ENCODE data around the gene GPR35. TPM values are rescaled to one million over a fixed set of nuclear protein-coding genes. Genes with fewer than 3 reads are reported as not detected.

Gene GPR35
- total and polyA plus RNA-seq, 4 experiments from 2014 or later: 0.71 to 6.8 (median 3.8) TPM

DNA sequence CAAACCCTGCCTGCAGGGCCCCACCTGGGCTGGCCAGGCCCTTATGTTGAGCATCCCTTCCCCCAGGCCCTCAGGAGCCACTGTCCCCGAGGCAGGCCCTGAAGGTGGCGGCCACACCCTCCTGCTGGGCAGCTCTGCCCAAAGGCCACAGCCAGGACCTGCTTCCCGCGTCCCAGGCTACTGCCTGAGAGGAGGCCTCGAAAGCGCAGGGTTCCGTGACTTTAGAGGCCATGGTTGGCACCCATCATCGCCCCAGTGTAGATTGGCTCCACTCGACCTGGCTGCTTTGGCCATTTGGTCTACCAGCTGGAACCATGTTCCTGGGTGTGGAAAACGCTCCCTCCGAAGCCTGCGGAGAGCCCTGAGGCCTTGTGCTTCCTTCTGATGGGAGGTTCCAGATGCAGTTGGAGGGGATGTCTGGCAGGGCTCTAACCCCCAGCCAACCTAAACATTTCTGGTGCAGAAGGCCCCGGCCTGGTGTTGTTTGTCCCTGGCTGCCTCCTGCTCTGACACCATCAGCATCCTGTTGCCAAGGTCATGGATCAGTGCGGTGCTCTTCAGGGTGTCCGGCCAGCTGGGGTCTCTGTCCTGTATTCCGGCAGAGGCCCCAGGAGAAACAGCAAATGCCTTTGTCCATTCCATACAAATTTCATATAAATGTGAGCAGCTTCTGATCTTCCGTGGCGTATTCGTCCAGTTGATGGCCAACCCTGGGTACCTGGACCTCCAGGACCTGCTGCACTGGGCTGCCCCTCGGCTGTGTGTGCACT, 24.0 kb upstream of the GPR35 start:
- POLR2A ChIA-PET (ENCODE audit: partially characterized antibody): interaction anchor here (1.5 kb wide), 1 partner anchor 15 kb away, joined by 4 read pairs; the partner anchor contains the start of gene CAPN10
- no peak overlapping the region for H3K4me3 ChIP-seq (ENCODE audit: low read length in 2 of 2)
- H3K4me1 ChIP-seq (ENCODE audit: insufficient read depth, low read length): no peaks in the 10 kb centered on the region
- Mint-ChIP-seq H3K27ac (no peak overlapping the region), H3K27me3 (no peaks in the 10 kb centered on the region), H3K9me3 (no peaks in the 10 kb centered on the region), H3K4me1 (no peaks in the 10 kb centered on the region), H3K4me3 (no peak overlapping the region), H3K36me3 (peaks cover 0 to 19% of the 10 kb centered on the region in 2 donors)
- H3K27ac ChIP-seq (ENCODE audit: low read depth, low read length): no peak overlapping the region
- intact Hi-C loops (cut with micrococcal nuclease): no loop called here
- peaks cover 11% of the 10 kb centered on the region for H3K36me3 ChIP-seq (ENCODE audit: insufficient read depth, low read length)
- CTCF ChIA-PET (ENCODE audit: partially characterized antibody): no interaction called here
- H3K9me3 ChIP-seq (ENCODE audit: control insufficient read depth in 1 of 2, low read length in 2 of 2): no peaks in the 10 kb centered on the region
- no peaks in the 10 kb centered on the region for H3K27me3 ChIP-seq (ENCODE audit: insufficient read depth, low read length)
- DNase-seq: no peak

DNA sequence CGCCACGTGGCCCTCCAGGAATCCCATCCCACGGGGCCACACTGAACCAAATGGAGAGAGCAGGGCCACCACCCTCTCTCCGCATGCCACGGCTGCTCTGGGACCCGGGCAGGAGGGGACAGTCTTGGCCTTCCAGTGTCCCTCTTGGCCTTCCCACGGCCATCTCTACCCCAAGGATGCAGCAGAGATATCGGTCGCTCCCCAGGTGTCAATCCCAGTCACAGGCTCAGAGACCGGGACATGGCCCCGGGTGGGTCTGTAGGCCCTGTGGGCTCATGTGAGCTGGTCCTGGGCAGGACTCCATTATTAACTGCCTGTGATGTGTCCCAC, 23.5 kb upstream of the GPR35 start:
- Histone ChIP-seq H3K36me3 (ENCODE audit: insufficient read depth, low read length) (peaks cover 11% of the 10 kb centered on the region), H3K4me1 (ENCODE audit: insufficient read depth, low read length) (no peaks in the 10 kb centered on the region), H3K9me3 (ENCODE audit: control insufficient read depth in 1 of 2, low read length in 2 of 2) (no peaks in the 10 kb centered on the region), H3K4me3 (ENCODE audit: low read length in 2 of 2) (no peak overlapping the region), H3K27me3 (ENCODE audit: insufficient read depth, low read length) (no peaks in the 10 kb centered on the region), H3K27ac (ENCODE audit: low read depth, low read length) (no peak overlapping the region)
- Mint-ChIP-seq H3K36me3 (peaks cover 0 to 19% of the 10 kb centered on the region in 2 donors), H3K27ac (no peak overlapping the region), H3K4me3 (no peak overlapping the region), H3K9me3 (no peaks in the 10 kb centered on the region), H3K27me3 (no peaks in the 10 kb centered on the region), H3K4me1 (no peaks in the 10 kb centered on the region)
- intact Hi-C loops (cut with micrococcal nuclease): no loop called here
- ChIA-PET POLR2A (ENCODE audit: partially characterized antibody) (interaction anchor here (1.5 kb wide), 1 partner anchor 16 kb away, joined by 4 read pairs; the partner anchor contains the start of gene CAPN10), CTCF (ENCODE audit: partially characterized antibody) (no interaction called here)
- no peak for DNase-seq

GRCh38 chr2:240602266-240603050, 22.8 kb upstream of the GPR35 start:
- H3K36me3 Mint-ChIP-seq: peaks cover 0 to 19% of the 10 kb centered on the region in 2 donors
- H3K27ac ChIP-seq (ENCODE audit: low read depth, low read length): no peak overlapping the region
- H3K4me1 ChIP-seq (ENCODE audit: insufficient read depth, low read length): no peaks in the 10 kb centered on the region
- ChIA-PET POLR2A (ENCODE audit: partially characterized antibody) (interaction anchor here (1.5 kb wide), 1 partner anchor 16 kb away, joined by 4 read pairs; the partner anchor contains the start of gene CAPN10), CTCF (ENCODE audit: partially characterized antibody) (no interaction called here)
- H3K4me3 Mint-ChIP-seq: no peak overlapping the region
- no peaks in the 10 kb centered on the region for H3K9me3 Mint-ChIP-seq
- H3K27ac Mint-ChIP-seq: peak overlapping the region in 1 of 7 donors; percentile 57
- no peak for DNase-seq
- no peaks in the 10 kb centered on the region for H3K27me3 ChIP-seq (ENCODE audit: insufficient read depth, low read length)
- H3K4me1 Mint-ChIP-seq: no peaks in the 10 kb centered on the region
- H3K27me3 Mint-ChIP-seq: no peaks in the 10 kb centered on the region
- no peaks in the 10 kb centered on the region for H3K9me3 ChIP-seq (ENCODE audit: control insufficient read depth in 1 of 2, low read length in 2 of 2)
- H3K36me3 ChIP-seq (ENCODE audit: insufficient read depth, low read length): peaks cover 11% of the 10 kb centered on the region
- intact Hi-C loops (cut with micrococcal nuclease): no loop called here
- no peak overlapping the region for H3K4me3 ChIP-seq (ENCODE audit: low read length in 2 of 2)

- Mint-ChIP-seq H3K36me3 (peaks cover 0 to 19% of the 10 kb centered on the region in 2 donors), H3K4me3 (no peak overlapping the region), H3K9me3 (no peaks in the 10 kb centered on the region), H3K4me1 (no peaks in the 10 kb centered on the region), H3K27ac (no peak overlapping the region), H3K27me3 (no peaks in the 10 kb centered on the region)
- Histone ChIP-seq H3K36me3 (ENCODE audit: insufficient read depth, low read length) (peaks cover 5% of the 10 kb centered on the region), H3K4me3 (ENCODE audit: low read length in 2 of 2) (no peak overlapping the region), H3K27ac (ENCODE audit: low read depth, low read length) (no peak overlapping the region), H3K27me3 (ENCODE audit: insufficient read depth, low read length) (no peaks in the 10 kb centered on the region), H3K9me3 (ENCODE audit: control insufficient read depth in 1 of 2, low read length in 2 of 2) (no peaks in the 10 kb centered on the region), H3K4me1 (ENCODE audit: insufficient read depth, low read length) (no peaks in the 10 kb centered on the region)
- POLR2A ChIA-PET (ENCODE audit: partially characterized antibody): no interaction called here
- intact Hi-C loops (cut with micrococcal nuclease): no loop called here
- CTCF ChIA-PET (ENCODE audit: partially characterized antibody): no interaction called here
- no peak for DNase-seq
Measured at GRCh38 chr2:240603081-240603835, 22.0 kb upstream of the GPR35 start.

DNA sequence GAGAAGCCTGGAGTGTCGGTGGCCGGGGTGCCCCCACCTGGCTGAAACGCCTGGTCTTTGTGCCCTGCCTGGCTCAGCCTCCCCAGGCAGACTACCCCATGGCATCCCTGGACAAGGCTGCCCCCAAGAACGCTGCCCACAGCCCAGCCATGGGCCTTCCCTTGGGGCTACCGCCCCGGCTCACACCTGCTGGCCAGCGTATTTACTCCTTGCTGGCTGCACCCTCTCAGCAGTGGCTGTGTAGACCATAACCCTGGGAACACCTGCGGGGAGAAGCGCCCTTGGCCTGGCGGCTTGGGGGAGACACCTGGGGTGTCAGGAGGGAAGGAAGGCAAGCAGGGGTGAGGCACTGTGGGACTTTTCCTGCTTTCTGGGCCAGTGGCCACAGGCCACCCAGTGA, 21.4 kb upstream of the GPR35 start:
- Mint-ChIP-seq H3K27me3 (no peaks in the 10 kb centered on the region), H3K4me1 (no peaks in the 10 kb centered on the region), H3K36me3 (peaks cover 0 to 17% of the 10 kb centered on the region in 2 donors), H3K27ac (no peak overlapping the region), H3K9me3 (no peaks in the 10 kb centered on the region), H3K4me3 (no peak overlapping the region)
- H3K9me3 ChIP-seq (ENCODE audit: control insufficient read depth in 1 of 2, low read length in 2 of 2): no peaks in the 10 kb centered on the region
- H3K36me3 ChIP-seq (ENCODE audit: insufficient read depth, low read length): peaks cover 3% of the 10 kb centered on the region
- CTCF ChIA-PET (ENCODE audit: partially characterized antibody): no interaction called here
- no peaks in the 10 kb centered on the region for H3K4me1 ChIP-seq (ENCODE audit: insufficient read depth, low read length)
- no peaks in the 10 kb centered on the region for H3K27me3 ChIP-seq (ENCODE audit: insufficient read depth, low read length)
- H3K27ac ChIP-seq (ENCODE audit: low read depth, low read length): no peak overlapping the region
- intact Hi-C loops (cut with micrococcal nuclease): no loop called here
- no peak overlapping the region for H3K4me3 ChIP-seq (ENCODE audit: low read length in 2 of 2)
- DNase-seq: no peak
- POLR2A ChIA-PET (ENCODE audit: partially characterized antibody): no interaction called here

- Mint-ChIP-seq H3K27ac (no peak overlapping the region), H3K9me3 (no peaks in the 10 kb centered on the region), H3K4me1 (peaks cover 0 to 1% (median 0%) of the 10 kb centered on the region in 4 donors), H3K36me3 (peaks cover 0 to 12% of the 10 kb centered on the region in 2 donors), H3K4me3 (no peak overlapping the region), H3K27me3 (no peaks in the 10 kb centered on the region)
- Histone ChIP-seq H3K27me3 (ENCODE audit: insufficient read depth, low read length) (no peaks in the 10 kb centered on the region), H3K4me3 (ENCODE audit: low read length in 2 of 2) (no peak overlapping the region), H3K9me3 (ENCODE audit: control insufficient read depth in 1 of 2, low read length in 2 of 2) (no peaks in the 10 kb centered on the region), H3K27ac (ENCODE audit: low read depth, low read length) (no peak overlapping the region), H3K36me3 (ENCODE audit: insufficient read depth, low read length) (peaks cover 1% of the 10 kb centered on the region), H3K4me1 (ENCODE audit: insufficient read depth, low read length) (no peaks in the 10 kb centered on the region)
- POLR2A ChIA-PET (ENCODE audit: partially characterized antibody): no interaction called here
- DNase-seq: no peak
- intact Hi-C loops (cut with micrococcal nuclease): no loop called here
- CTCF ChIA-PET (ENCODE audit: partially characterized antibody): no interaction called here
Measured at GRCh38 chr2:240604291-240604938, 20.9 kb upstream of the GPR35 start.
